Measurements from ENCODE around the gene HAO2. TPM values are rescaled to one million over a fixed set of nuclear protein-coding genes. Genes with fewer than 3 reads are reported as not detected.

The HAO2 gene
- total RNA-seq, 1 experiment from 2014 or later: 0.13 TPM

- no peaks in the 10 kb centered on the region for H3K79me1 ChIP-seq (ENCODE audit: insufficient read depth, low read depth, low read length, poor library complexity, severe bottlenecking)
- H2BK120ac ChIP-seq (ENCODE audit: low read depth, low read length, poor library complexity, severe bottlenecking): no peak overlapping the region
- no peak overlapping the region for H2BK15ac ChIP-seq (ENCODE audit: low read depth, low read length)
- no peak overlapping the region for H3K4me2 ChIP-seq (ENCODE audit: insufficient read depth, insufficient read length, low read length)
- no peak overlapping the region for H3K9ac ChIP-seq (ENCODE audit: extremely low read depth, insufficient read length, low read length)
- H3K23me2 ChIP-seq (ENCODE audit: insufficient read length, low read depth, low read length, poor library complexity, severe bottlenecking): no peaks in the 10 kb centered on the region
- Mint-ChIP-seq H3K9me3 (no peaks in the 10 kb centered on the region; a peak in 2 of 5 replicates), H3K27me3 (ENCODE audit: low read depth) (no peaks in the 10 kb centered on the region; the same call in 1 of the 2 replicates), H3K27ac (no peak overlapping the region), H3K4me3 (no peak overlapping the region), H3K4me1 (peaks cover 13 to 25% of the 10 kb centered on the region in 2 experiments), H3K36me3 (ENCODE audit: insufficient read depth in 1 of 3, low read depth in 3 of 3) (peaks cover 0 to 1% (median 0%) of the 10 kb centered on the region in 3 experiments; a peak in 2 of 7 replicates)
- no peak for DNase-seq
- no peaks in the 10 kb centered on the region for H3K9me3 ChIP-seq (ENCODE audit: control insufficient read depth, low read depth, low read length)
- H4K8ac ChIP-seq (replicated peaks; ENCODE audit: insufficient read length, low read depth, low read length): no peak overlapping the region
- no peak overlapping the region for H3K18ac ChIP-seq (ENCODE audit: insufficient read length, low read depth, low read length)
- TF ChIP-seq, protein P1, sequence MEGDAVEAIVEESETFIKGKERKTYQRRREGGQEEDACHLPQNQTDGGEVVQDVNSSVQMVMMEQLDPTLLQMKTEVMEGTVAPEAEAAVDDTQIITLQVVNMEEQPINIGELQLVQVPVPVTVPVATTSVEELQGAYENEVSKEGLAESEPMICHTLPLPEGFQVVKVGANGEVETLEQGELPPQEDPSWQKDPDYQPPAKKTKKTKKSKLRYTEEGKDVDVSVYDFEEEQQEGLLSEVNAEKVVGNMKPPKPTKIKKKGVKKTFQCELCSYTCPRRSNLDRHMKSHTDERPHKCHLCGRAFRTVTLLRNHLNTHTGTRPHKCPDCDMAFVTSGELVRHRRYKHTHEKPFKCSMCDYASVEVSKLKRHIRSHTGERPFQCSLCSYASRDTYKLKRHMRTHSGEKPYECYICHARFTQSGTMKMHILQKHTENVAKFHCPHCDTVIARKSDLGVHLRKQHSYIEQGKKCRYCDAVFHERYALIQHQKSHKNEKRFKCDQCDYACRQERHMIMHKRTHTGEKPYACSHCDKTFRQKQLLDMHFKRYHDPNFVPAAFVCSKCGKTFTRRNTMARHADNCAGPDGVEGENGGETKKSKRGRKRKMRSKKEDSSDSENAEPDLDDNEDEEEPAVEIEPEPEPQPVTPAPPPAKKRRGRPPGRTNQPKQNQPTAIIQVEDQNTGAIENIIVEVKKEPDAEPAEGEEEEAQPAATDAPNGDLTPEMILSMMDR (conservative IDR thresholded peaks at IDR 0.05): no peak
- no peaks in the 10 kb centered on the region for H3K4me1 ChIP-seq (ENCODE audit: insufficient read depth, low read length)
- no peak overlapping the region for H3K4ac ChIP-seq (ENCODE audit: low read depth, low read length)
- no peak overlapping the region for H3K23ac ChIP-seq (ENCODE audit: insufficient read length, low read depth, low read length)
- no peak overlapping the region for H2BK20ac ChIP-seq (ENCODE audit: low read depth, low read length, poor library complexity, severe bottlenecking)
- H3K27ac ChIP-seq (ENCODE audit: insufficient read length, low read depth, low read length): no peak overlapping the region
- no peak overlapping the region for H3T11ph ChIP-seq (ENCODE audit: low read length)
- H3K79me2 ChIP-seq (ENCODE audit: insufficient read depth, low read length): no peaks in the 10 kb centered on the region
- no peak overlapping the region for H2BK5ac ChIP-seq (ENCODE audit: insufficient read length, low read length)
- WGBS (ENCODE audit: extremely low coverage, insufficient read length, low lambda C conversion rate): no CpG with 5 or more reads among the region's 4 CpGs
- H4K5ac ChIP-seq (ENCODE audit: insufficient read length, low read depth, low read length): no peak overlapping the region
- H4K20me1 ChIP-seq (ENCODE audit: control insufficient read depth, insufficient read depth, insufficient read length): no peaks in the 10 kb centered on the region
- H2AFZ ChIP-seq (ENCODE audit: low read length): no peak overlapping the region
- no peaks in the 10 kb centered on the region for H3K27me3 ChIP-seq (ENCODE audit: insufficient read depth, low read length)
- no peak overlapping the region for H2BK12ac ChIP-seq (ENCODE audit: insufficient read length, low read depth, low read length)
- no peak overlapping the region for H3K14ac ChIP-seq (ENCODE audit: insufficient read depth, low read length)
- H3K56ac ChIP-seq (ENCODE audit: insufficient read length, low read depth, low read length): no peak overlapping the region
- no peak overlapping the region for H4K91ac ChIP-seq (ENCODE audit: insufficient read length, low read depth, low read length)
- no peak overlapping the region for H2AK5ac ChIP-seq (ENCODE audit: insufficient read length, low read length)
Observed at GRCh38 chr1:119361620-119362344, 6.8 kb upstream of the HAO2 start.
